SU-DHL-6 (cell line): Measurements from ENCODE around the gene CEL.

Experiments
- EZH2phosphoT487 ChIP-seq: fragments of 200-600 bp; sonication (generic), shearing (Covaris generic); conservative IDR thresholded peaks from 2 replicates; pipeline ENCODE4 v1.6.1; 2018; ENCODE audit warnings: mild to moderate bottlenecking, antibody characterized with exemption, low read length, moderate library complexity, mixed read lengths
- TF ChIP-seq, protein P1 (sequence below): fragments of 200-600 bp; sonication (generic); IDR thresholded peaks from one replicate; pipeline ENCODE4 v1.5.1; 2017; ENCODE audit warnings: antibody characterized with exemption, mild to moderate bottlenecking, low read length, moderate library complexity; ENCODE audit not compliant: insufficient read depth, poor library complexity, severe bottlenecking

GRCh38 chr9:133032171-133032570 is 29.6 kb upstream of the CEL start:
- TF ChIP-seq, protein P1, sequence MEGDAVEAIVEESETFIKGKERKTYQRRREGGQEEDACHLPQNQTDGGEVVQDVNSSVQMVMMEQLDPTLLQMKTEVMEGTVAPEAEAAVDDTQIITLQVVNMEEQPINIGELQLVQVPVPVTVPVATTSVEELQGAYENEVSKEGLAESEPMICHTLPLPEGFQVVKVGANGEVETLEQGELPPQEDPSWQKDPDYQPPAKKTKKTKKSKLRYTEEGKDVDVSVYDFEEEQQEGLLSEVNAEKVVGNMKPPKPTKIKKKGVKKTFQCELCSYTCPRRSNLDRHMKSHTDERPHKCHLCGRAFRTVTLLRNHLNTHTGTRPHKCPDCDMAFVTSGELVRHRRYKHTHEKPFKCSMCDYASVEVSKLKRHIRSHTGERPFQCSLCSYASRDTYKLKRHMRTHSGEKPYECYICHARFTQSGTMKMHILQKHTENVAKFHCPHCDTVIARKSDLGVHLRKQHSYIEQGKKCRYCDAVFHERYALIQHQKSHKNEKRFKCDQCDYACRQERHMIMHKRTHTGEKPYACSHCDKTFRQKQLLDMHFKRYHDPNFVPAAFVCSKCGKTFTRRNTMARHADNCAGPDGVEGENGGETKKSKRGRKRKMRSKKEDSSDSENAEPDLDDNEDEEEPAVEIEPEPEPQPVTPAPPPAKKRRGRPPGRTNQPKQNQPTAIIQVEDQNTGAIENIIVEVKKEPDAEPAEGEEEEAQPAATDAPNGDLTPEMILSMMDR: no peak
- TF ChIP-seq EZH2phosphoT487: no peak
